ENCODE results near the gene KLHL29. TPM values are rescaled to one million over a fixed set of nuclear protein-coding genes. Genes with fewer than 3 reads are reported as not detected.

Gene KLHL29
- total RNA-seq, 1 donor from 2014 or later = 8.4 TPM

DNA sequence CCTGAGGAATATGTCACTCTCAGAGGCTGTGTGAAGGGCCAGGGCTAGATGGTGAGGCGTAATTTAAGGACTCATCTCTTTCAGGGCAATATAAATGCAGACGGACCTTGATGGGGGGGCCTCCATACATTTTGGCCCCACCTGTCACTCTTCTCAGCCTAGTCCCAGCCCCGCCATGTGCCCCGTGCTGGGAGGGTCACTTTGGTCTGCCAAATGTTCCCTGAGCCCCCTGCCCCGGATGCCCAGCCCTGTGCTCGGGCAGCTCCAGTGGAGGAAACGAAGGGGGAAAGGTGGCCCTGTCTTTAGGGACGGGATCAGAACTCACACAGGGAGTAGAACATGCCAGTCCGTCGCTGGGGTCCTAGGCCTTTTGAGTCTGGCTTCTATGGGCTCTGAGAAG, 168.6 kb downstream of the KLHL29 start:
- Mint-ChIP-seq H3K4me1 (peaks cover 26% of the 10 kb centered on the region), H3K27ac (ENCODE audit: unreplicated experiment) (no peak overlapping the region), H3K4me3 (no peak overlapping the region), H3K9me3 (no peaks in the 10 kb centered on the region), H3K36me3 (ENCODE audit: low read depth) (no peaks in the 10 kb centered on the region), H3K27me3 (ENCODE audit: low read depth) (no peaks in the 10 kb centered on the region)
- TF ChIP-seq, protein P1, sequence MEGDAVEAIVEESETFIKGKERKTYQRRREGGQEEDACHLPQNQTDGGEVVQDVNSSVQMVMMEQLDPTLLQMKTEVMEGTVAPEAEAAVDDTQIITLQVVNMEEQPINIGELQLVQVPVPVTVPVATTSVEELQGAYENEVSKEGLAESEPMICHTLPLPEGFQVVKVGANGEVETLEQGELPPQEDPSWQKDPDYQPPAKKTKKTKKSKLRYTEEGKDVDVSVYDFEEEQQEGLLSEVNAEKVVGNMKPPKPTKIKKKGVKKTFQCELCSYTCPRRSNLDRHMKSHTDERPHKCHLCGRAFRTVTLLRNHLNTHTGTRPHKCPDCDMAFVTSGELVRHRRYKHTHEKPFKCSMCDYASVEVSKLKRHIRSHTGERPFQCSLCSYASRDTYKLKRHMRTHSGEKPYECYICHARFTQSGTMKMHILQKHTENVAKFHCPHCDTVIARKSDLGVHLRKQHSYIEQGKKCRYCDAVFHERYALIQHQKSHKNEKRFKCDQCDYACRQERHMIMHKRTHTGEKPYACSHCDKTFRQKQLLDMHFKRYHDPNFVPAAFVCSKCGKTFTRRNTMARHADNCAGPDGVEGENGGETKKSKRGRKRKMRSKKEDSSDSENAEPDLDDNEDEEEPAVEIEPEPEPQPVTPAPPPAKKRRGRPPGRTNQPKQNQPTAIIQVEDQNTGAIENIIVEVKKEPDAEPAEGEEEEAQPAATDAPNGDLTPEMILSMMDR (conservative IDR thresholded peaks at IDR 0.05) = no peak
- DNase-seq (ENCODE audit: low read depth, low spot score) = no peak

DNA sequence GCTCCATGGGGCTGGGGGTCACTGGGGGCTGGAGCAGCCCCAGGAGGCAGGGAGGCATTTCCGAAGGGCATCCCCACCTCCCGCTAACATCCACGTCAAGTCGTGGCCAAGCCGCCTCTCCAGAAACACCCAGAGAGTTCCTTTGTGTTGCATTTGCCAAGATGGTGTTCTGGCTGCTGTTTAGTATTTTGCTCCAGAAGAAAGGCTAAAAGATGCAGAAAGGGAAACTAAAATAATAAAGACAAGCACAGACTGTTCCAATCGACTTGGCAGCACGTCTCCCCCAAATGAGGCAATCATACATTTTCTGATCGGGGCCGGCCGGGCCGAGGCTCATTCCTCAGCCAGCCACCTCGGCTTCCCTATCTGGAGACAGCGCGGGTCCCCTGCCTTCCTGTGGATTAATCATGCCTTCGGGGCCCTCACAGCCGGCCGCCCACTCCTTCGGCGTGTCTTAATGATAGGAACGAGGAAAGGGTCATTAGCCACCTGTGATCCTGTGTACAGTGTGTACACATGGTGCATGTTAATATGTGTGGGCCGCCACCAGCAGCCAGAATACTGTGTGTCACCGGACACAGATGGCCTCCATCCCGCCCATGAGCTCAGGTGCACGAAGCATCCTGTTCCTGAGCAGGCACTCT, 169.2 kb downstream of the KLHL29 start:
- H3K4me1 Mint-ChIP-seq = peaks cover 20% of the 10 kb centered on the region
- no peak overlapping the region for H3K4me3 Mint-ChIP-seq
- no peaks in the 10 kb centered on the region for H3K36me3 Mint-ChIP-seq (ENCODE audit: low read depth)
- H3K9me3 Mint-ChIP-seq = no peaks in the 10 kb centered on the region
- no peaks in the 10 kb centered on the region for H3K27me3 Mint-ChIP-seq (ENCODE audit: low read depth)
- no peak for DNase-seq (ENCODE audit: low read depth, low spot score)
- H3K27ac Mint-ChIP-seq (ENCODE audit: unreplicated experiment) = no peak overlapping the region
- TF ChIP-seq, protein P1 (conservative IDR thresholded peaks at IDR 0.05) = no peak

DNA sequence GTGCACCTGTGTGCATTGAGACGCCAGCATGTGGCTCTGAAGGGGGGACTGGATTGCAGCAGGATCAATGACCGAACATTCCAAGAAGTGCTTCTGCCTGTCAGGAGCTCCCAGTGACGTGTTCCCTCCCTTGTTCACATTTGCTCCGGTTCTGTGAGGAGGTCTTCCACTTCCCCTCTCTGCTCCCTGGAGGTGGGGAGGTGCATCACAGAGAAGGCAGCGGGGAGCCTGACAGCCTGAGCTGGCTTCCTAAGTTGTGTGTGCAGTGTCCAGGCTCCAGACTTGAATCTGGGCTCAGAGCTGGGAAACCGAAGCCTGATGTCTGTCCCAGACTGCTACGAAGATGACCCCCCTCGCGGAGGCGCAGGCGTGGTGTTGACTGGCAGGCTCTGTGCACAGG, 171.0 kb downstream of the KLHL29 start:
- Mint-ChIP-seq H3K27ac (ENCODE audit: unreplicated experiment) (peak overlapping the region; percentile 71), H3K27me3 (ENCODE audit: low read depth) (no peaks in the 10 kb centered on the region), H3K9me3 (no peaks in the 10 kb centered on the region), H3K4me1 (peaks cover 8% of the 10 kb centered on the region), H3K36me3 (ENCODE audit: low read depth) (no peaks in the 10 kb centered on the region), H3K4me3 (no peak overlapping the region)
- TF ChIP-seq, protein P1 (conservative IDR thresholded peaks at IDR 0.05) = no peak
- DNase-seq (ENCODE audit: low read depth, low spot score) = no peak

DNA sequence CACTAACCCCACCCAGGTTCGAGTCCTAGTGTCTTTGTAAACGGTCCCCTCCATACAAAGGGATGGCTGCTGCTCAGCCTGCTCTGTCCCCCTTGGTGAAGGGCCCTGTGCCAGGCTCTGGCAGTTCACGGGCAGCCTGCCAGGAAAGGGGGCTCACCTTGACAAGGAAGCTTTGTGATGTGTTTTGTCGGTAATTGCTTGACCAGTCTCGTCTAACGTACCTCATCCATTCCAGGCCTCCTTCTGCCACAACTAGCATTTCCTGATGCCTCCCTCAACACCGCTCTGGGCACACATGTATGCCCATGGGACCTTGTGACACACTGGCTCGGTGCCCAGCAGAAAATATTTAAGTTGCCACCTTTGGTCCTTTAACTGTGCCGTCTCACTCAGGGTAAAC, 171.9 kb downstream of the KLHL29 start:
- Mint-ChIP-seq H3K27me3 (ENCODE audit: low read depth) (no peaks in the 10 kb centered on the region), H3K9me3 (no peaks in the 10 kb centered on the region)
- no peak for DNase-seq (ENCODE audit: low read depth, low spot score)

DNA sequence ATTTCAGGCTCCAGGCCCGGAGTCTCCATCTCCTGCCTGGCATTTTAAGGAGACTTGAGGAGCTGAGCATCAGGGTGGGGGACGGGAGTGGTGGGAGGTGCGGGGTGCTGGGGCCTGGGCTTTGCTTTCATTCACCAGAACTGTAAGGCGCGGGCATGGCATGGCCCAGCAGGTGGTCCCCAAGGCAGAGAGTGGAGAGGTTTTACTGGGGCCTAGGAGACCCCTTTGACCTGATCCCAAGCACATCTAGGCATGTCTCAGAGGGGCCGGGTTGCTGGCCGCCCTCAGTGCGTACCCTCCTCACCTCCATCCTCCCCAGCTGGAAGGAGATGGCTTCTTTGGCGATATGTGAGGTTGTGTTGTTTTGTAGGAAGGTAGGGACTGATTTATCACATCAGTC, 172.5 kb downstream of the KLHL29 start:
- H3K27me3 Mint-ChIP-seq (ENCODE audit: low read depth) = no peaks in the 10 kb centered on the region
- H3K9me3 Mint-ChIP-seq = no peaks in the 10 kb centered on the region
- no peak for DNase-seq (ENCODE audit: low read depth, low spot score)
- H3K27ac Mint-ChIP-seq (ENCODE audit: unreplicated experiment) = no peak overlapping the region
- H3K4me3 Mint-ChIP-seq = no peak overlapping the region
- no peaks in the 10 kb centered on the region for H3K36me3 Mint-ChIP-seq (ENCODE audit: low read depth)
- peaks cover 5% of the 10 kb centered on the region for H3K4me1 Mint-ChIP-seq
- TF ChIP-seq, protein P1 (conservative IDR thresholded peaks at IDR 0.05) = no peak

More for the DNA sequence above, 171.9 kb downstream of the KLHL29 start:
- TF ChIP-seq, protein P1 (conservative IDR thresholded peaks at IDR 0.05) = no peak
- Mint-ChIP-seq H3K4me3 (no peak overlapping the region), H3K27ac (ENCODE audit: unreplicated experiment) (no peak overlapping the region), H3K36me3 (ENCODE audit: low read depth) (no peaks in the 10 kb centered on the region), H3K4me1 (peaks cover 5% of the 10 kb centered on the region)
